A549 (cell line): ENCODE measurements around the gene ATXN2.

Source experiments
- CTCF ChIP-seq: fragments of >200 bp; sonication (Bioruptor Twin); formaldehyde crosslinking; IDR thresholded peaks from 3 replicates; pipeline ENCODE4 v1.5.1; 2016
- KDM1A ChIP-seq: fragments of 200-600 bp; sonication (generic); IDR thresholded peaks from 2 replicates; pipeline ENCODE4 v1.6.1; 2016; ENCODE audit warnings: low read depth, mild to moderate bottlenecking
- SREBF2 ChIP-seq: fragments of 450-650 bp; IDR thresholded peaks from 2 replicates; pipeline ENCODE4 v1.6.1; 2014; ENCODE audit warnings: mild to moderate bottlenecking, moderate library complexity

GRCh38 chr12:111585690-111586089, 13.4 kb downstream of the ATXN2 start:
- TF ChIP-seq CTCF (no peak), KDM1A (no peak), SREBF2 (no peak)
